C4-2B (cell line): ENCODE results near the gene TEX52.
A peak's percentile ranks its signal among the peaks of the same experiment; 100 is the strongest.

Source experiments
- H3K27ac ChIP-seq: fragments of 450-650 bp; 2 replicates; pipeline ENCODE4 v1.5.1; 2017
- CTCF ChIP-seq: fragments of 450-650 bp; conservative IDR thresholded peaks from 2 replicates; pipeline ENCODE4 v1.5.1; 2017; ENCODE audit warnings: mild to moderate bottlenecking
- ZFX ChIP-seq: fragments of 450-650 bp; IDR thresholded peaks from 2 replicates; pipeline ENCODE4 v1.6.1; 2017

Gene TEX52

GRCh38 chr12:2803635-2804392, 53.0 kb downstream of the TEX52 start:
- TF ChIP-seq ZFX: no peak
- no peak overlapping the region for H3K27ac ChIP-seq

- peak overlapping the region; percentile 19 for H3K27ac ChIP-seq
- no peak for TF ChIP-seq CTCF
These were observed 55.6 kb downstream of the TEX52 start for GRCh38 chr12:2801044-2801783.

DNA sequence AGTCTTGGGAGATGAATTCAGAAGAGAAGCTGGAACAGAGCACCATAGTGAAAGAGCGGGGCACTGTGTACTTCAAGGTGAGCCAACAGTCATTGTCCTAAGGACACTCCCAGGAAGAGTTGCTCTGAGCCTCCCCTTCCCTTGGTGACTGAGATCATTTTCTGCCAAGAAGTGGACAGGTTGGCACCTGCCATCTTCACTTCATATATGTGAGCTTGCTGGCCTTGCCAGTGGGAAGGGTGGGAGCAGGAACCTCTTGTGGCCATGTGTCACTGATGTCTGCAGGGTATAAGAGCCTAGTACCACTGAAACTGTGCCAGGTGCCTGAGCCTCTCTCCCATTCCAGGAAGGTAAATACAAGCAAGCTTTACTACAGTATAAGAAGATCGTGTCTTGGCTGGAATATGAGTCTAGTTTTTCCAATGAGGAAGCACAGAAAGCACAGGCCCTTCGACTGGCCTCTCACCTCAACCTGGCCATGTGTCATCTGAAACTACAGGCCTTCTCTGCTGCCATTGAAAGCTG, 56.7 kb downstream of the TEX52 start:
- TF ChIP-seq ZFX (no peak), CTCF (no peak)

More for the DNA sequence above, 56.7 kb downstream of the TEX52 start:
- H3K27ac ChIP-seq: peak overlapping the region; percentile 19
